Measurements from ENCODE around the gene RPL32.

The RPL32 gene

GRCh38 chr3:12832350-12833221 is 8.8 kb downstream of the RPL32 start:
- DNase-seq (ENCODE audit: low spot score): no peak

- DNase-seq (ENCODE audit: low spot score): no peak
These were observed 10.0 kb downstream of the RPL32 start for GRCh38 chr3:12831301-12831866.

GRCh38 chr3:12830785-12831156 is 10.6 kb downstream of the RPL32 start:
- no peak for DNase-seq (ENCODE audit: low spot score)

DNA sequence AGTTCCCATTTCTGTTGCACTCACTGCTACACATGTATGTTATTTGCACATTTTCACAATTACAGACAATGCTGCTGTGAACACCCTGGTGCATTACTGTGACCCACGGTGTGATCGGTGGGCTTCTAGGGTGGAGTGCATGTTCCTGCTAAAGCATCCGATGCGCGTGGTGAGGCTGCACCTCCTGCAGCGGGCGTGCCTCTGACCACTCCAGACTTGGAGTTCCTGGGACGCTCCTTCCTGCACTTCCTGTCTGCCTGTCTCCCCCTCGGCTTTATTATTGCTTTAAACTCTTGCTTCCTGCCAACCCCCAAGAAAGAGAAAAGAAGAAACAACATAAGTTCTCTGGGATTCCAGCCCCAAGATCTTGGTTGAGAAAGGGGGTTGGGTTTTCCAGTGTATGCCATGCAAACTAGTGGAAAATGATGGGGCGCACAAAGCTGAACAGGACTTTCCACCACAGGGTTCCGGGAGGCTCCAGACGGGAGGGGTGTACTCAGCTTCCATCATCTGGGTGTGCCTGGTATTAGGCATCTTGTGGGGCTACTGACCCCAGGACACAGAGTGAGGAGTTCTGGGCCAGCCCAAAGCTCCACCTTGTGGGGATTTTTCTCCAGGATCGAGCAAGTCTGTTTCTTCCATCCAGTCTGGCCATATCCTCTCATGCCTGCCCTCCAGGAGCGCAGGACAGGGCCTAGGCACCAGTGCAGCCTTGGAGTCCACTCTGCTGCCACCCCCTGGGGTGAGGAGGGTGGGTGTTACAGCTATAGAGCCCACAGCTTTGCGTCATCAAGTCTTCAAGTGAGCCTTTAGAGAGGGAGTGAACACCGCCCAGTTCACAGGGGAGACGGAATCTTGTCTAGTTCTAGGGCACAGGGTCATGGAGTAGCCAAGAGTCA is 11.2 kb downstream of the RPL32 start:
- no peak for DNase-seq (ENCODE audit: low spot score)

DNA sequence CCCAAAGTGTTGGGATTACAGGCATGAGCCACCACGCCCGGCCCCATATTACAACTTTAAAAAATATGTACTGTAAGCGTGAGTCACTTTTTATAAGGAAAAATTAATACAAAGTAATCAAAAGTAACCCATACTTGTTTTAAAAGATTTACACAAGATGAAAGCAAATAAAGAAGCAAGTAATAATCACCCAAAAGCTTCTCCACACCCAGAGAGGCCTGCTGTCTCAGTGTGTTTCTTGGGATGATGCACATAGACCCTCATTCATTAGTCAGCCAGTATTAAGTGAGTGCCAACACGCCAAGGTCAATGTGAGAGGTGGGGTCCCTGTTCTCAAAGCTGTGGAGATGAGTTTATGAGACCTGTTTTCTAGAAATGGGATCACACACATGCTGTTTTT is 12.0 kb downstream of the RPL32 start:
- DNase-seq (ENCODE audit: low spot score): no peak

GRCh38 chr3:12828751-12829150 is 12.6 kb downstream of the RPL32 start:
- DNase-seq (ENCODE audit: low spot score): no peak

- peak; percentile 44 for DNase-seq (ENCODE audit: low spot score)
These were observed 16.2 kb downstream of the RPL32 start for GRCh38 chr3:12825156-12825555.

DNA sequence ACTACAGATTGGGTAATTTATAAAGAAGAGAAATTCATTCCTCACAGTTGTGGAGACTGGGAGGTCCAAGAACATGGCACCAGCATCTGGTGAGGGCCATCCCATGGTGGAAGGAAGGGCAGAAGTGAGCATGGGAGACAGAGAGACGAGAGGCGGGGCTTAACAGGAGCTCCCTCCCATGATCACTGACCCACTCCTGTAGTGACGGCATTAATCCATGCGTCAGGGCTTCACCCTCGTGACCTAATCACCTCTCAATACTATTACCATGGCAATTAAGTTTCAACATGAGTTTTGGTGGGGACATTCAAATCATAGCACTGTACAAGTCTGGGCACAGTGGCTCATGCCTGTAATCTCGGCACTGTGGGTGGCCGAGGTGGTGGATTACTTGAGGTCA is 17.1 kb downstream of the RPL32 start:
- DNase-seq (ENCODE audit: low spot score): no peak

- peak; percentile 65 for DNase-seq (ENCODE audit: low spot score)
These were observed 18.5 kb downstream of the RPL32 start for GRCh38 chr3:12822725-12823373.

DNA sequence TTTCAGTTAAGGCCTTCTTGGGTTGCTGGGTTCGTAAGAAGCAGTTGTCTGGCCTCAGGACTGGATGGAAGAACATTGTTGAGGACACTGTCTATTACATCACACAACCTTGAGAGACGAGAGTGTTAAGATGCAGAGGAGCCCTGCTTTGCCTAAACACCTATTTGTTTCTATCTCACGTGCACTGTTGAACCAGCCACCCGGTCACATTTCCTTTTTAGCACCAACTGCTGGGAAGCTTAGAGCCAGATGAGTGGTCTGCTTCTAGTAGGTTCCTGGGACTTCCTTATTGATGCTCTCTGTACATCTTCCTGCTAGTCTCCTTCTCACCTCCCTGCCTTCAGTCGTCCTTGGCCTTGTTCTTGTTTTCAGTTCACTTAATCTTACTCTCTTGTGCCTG is 22.6 kb downstream of the RPL32 start:
- no peak for DNase-seq (ENCODE audit: low spot score)

DNA sequence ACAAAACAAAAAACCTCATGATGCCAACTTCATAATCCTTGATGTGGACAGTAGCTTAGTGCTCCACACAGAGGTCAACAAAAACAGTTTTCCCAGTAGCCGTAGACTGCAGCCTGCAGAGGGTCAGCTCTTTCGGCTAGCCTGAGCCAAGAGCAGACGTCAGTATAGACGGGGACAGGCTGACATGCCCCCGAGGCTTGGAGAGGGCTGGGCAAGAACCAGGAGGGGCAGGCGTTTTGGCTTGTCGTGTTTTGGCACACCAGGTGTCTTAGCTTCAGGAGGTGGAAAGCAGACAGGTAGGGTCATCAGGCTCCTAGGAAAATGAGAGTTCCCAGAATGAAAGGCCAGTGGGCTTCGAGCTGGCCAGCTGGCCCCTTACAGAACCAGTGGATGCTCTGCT is 23.1 kb downstream of the RPL32 start:
- DNase-seq (ENCODE audit: low spot score): no peak

DNA sequence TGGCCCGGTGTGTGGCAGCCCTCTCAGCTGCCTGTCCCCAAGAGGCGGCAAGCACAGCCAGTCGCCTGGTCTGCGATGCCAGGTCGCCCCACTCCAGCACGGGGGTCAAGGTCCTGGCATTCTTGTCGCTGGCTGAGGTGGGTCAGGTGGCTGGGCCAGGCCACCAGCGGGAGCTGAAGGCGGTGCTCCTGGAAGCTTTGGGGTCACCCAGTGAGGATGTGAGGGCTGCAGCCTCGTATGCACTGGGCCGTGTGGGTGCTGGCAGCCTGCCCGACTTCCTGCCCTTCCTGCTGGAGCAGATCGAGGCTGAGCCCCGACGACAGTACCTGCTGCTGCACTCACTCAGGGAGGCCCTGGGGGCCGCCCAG is 24.0 kb downstream of the RPL32 start:
- DNase-seq (ENCODE audit: low spot score): no peak

- DNase-seq (ENCODE audit: low spot score): no peak
These were observed 24.6 kb downstream of the RPL32 start for GRCh38 chr3:12816521-12817342.

- DNase-seq (ENCODE audit: low spot score): no peak
These were observed 25.6 kb downstream of the RPL32 start for GRCh38 chr3:12815719-12816118.

- DNase-seq (ENCODE audit: low spot score): no peak
These were observed 26.3 kb downstream of the RPL32 start for GRCh38 chr3:12815078-12815477.

GRCh38 chr3:12813967-12814366 is 27.4 kb downstream of the RPL32 start:
- DNase-seq (ENCODE audit: low spot score): no peak

GRCh38 chr3:12812812-12813211 is 28.6 kb downstream of the RPL32 start:
- no peak for DNase-seq (ENCODE audit: low spot score)

DNA sequence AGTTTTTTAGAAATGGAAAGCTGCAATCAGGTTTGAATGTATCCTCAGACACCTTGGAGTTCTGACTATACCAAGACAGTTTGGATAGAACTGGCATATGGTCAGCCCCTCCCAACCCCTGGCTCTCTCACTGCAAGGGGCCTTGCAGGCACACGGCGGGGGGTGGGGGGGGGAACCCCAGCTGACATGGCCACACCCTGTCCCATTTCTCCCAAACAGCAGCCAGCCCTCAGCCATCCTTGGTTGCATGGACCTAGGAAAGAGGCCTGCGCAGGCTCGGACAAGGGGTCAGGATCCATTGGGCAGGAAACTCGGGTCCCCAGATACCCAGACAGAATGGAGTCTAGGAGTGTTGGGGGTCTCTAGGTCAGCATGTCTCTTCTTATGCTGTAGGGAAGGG is 30.4 kb downstream of the RPL32 start:
- DNase-seq (ENCODE audit: low spot score): no peak

DNA sequence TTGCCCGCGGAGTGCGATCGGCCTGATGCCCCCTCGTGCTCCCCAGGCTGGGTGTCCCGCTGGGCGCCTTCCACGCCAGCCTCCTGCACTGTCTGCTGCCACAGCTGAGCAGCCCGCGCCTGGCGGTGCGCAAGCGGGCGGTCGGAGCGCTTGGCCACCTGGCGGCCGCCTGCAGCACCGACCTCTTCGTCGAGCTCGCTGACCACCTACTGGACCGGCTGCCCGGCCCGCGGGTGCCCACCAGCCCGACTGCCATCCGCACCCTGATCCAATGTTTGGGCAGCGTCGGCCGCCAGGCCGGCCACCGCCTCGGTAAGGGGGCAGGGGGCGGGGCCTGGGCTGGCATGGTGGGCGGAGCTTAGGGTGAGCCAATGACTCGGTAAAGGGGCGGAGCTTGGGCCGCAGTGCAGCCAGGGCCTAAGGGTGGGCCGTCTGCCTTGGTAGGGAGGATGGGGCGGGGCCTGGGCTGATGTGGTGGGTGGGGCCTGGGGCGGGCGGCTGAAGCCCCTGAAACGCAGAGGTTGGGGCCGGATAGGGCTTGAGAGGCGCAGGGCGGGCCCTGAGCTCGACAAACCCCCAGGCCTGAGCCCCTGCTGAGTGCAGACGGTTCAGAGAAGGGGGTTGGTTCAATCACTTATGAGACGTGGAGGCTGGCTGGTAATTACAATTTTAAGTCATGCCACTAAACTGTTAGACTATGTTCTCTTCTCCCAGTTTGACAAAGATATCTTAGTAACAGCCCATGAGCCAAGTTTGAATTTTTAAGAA is 31.2 kb downstream of the RPL32 start:
- DNase-seq (ENCODE audit: low spot score): peak; percentile 96

DNA sequence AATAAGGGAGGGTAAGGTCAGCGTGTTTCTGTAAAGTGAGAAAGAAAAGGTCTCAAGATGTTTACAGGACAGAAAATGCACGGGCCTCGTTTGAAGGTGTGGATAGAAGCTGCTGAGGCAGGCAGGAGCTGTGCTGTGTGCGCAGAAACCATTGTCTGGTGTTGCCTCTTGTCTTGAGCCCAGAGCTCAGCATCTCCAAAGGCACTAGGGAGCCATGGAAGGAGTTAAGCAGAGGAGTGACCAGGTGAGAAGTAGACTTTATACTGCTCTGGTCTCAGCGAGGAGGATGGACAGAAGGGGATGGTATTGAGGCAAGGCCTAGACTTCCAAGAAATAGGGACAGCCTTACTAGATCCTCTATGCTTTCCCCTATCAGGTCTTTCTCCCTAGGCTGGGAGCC is 31.9 kb downstream of the RPL32 start:
- no peak for DNase-seq (ENCODE audit: low spot score)

GRCh38 chr3:12809001-12809400 is 32.4 kb downstream of the RPL32 start:
- no peak for DNase-seq (ENCODE audit: low spot score)

Measured in hematopoietic multipotent progenitor cell treated with erythropoietin and hydrocortisone succinate and interleukin-3 and kit ligand, for 17 days (in vitro differentiated cells).